ENCODE results near the gene CALHM5. TPM values are rescaled to one million over a fixed set of nuclear protein-coding genes. Genes with fewer than 3 reads are reported as not detected.
"Not testable (repeated sequence)": the region's sequence is repeated elsewhere in the genome, so short reads cannot be mapped to it uniquely, and the experiment has no call there.

The CALHM5 gene
- total and polyA plus RNA-seq, 9 donors: 0.20 to 3.2 (median 0.70) TPM

- Histone ChIP-seq H3K27ac (no peak overlapping the region), H3K27me3 (no peaks in the 10 kb centered on the region), H3K4me1 (ENCODE audit: insufficient read depth) (no peaks in the 10 kb centered on the region), H3K9me3 (no peaks in the 10 kb centered on the region), H3K36me3 (no peaks in the 10 kb centered on the region), H3K4me3 (no peak overlapping the region)
- DNase-seq: no peak
- WGBS, 3 donors: 63 to 66% (median 66%) methylated on average over 5 of the region's 5 CpGs
- intact Hi-C loops (cut with DNase I): no loop called here
- TF ChIP-seq EP300 (IDR thresholded peaks at IDR 0.05): no peak
- TF ChIP-seq CTCF (IDR thresholded peaks at IDR 0.05): no peak
- no peak for TF ChIP-seq POLR2A (IDR thresholded peaks at IDR 0.05)
Observed at GRCh38 chr6:116485559-116486184, 25.8 kb upstream of the CALHM5 start.

GRCh38 chr6:116491610-116492330 is 19.7 kb upstream of the CALHM5 start:
- Histone ChIP-seq H3K36me3 (no peaks in the 10 kb centered on the region), H3K27me3 (no peaks in the 10 kb centered on the region), H3K4me3 (no peak overlapping the region), H3K4me1 (ENCODE audit: insufficient read depth) (no peaks in the 10 kb centered on the region), H3K27ac (no peak overlapping the region), H3K9me3 (no peaks in the 10 kb centered on the region)
- 89 to 98% (median 92%) methylated on average over 1 of the region's 1 CpG for WGBS, 3 donors
- no peak for TF ChIP-seq POLR2A (IDR thresholded peaks at IDR 0.05)
- no peak for TF ChIP-seq CTCF (IDR thresholded peaks at IDR 0.05)
- TF ChIP-seq EP300 (IDR thresholded peaks at IDR 0.05): no peak
- no peak for DNase-seq
- intact Hi-C loops (cut with DNase I): no loop called here

- 68 to 80% (median 77%) methylated on average over 6 of the region's 6 CpGs for WGBS, 3 donors
- DNase-seq: no peak
- intact Hi-C loops (cut with DNase I): no loop called here
- no peaks in the 10 kb centered on the region for H3K27me3 ChIP-seq
- no peak for TF ChIP-seq CTCF (IDR thresholded peaks at IDR 0.05)
- TF ChIP-seq POLR2A (IDR thresholded peaks at IDR 0.05): no peak
- no peak for TF ChIP-seq EP300 (IDR thresholded peaks at IDR 0.05)
- no peaks in the 10 kb centered on the region for H3K9me3 ChIP-seq
- no peak overlapping the region for H3K4me3 ChIP-seq
- H3K36me3 ChIP-seq: no peaks in the 10 kb centered on the region
- no peak overlapping the region for H3K27ac ChIP-seq
- H3K4me1 ChIP-seq (ENCODE audit: insufficient read depth): no peaks in the 10 kb centered on the region
Observed at GRCh38 chr6:116492331-116493067, 18.9 kb upstream of the CALHM5 start.

- H3K27ac ChIP-seq; H3K36me3 ChIP-seq; H3K9me3 ChIP-seq; H3K27me3 ChIP-seq; H3K4me1 ChIP-seq (ENCODE audit: insufficient read depth); DNase-seq; H3K4me3 ChIP-seq; intact Hi-C loops (cut with DNase I): not testable (repeated sequence)
- WGBS, 3 donors: 96 to 98% (median 97%) methylated on average over 1 of the region's 1 CpG
Observed at GRCh38 chr6:116495161-116495560, 16.3 kb upstream of the CALHM5 start.
